Mucosa of gallbladder (tissue), 1 donor: ENCODE results near the gene LEMD2. TPM values are rescaled to one million over a fixed set of nuclear protein-coding genes. Genes with fewer than 3 reads are reported as not detected.

Experiments
- total RNA-seq: library from RNA; stranded (reverse); gene quantifications from one replicate; pipeline ENCODE4 v1.2.1, GENCODE V29; 2021
- donor health status: DM: no; HTN: no; CAD: no.

The LEMD2 gene
- total RNA-seq, 1 donor from 2014 or later, result 68.4 TPM

Other genes starting within 250 kb of the LEMD2 start
- 28.2 TPM for gene BAK1, start 208.9 kb downstream of the LEMD2 start, total RNA-seq
- gene ITPR3, start 167.8 kb downstream of the LEMD2 start, total RNA-seq, result 104 TPM
- gene UQCC2, start 77.4 kb downstream of the LEMD2 start, total RNA-seq, result 44.3 TPM
- 0.26 TPM for gene IP6K3, start 42.2 kb downstream of the LEMD2 start, total RNA-seq
- gene MLN, start 14.9 kb upstream of the LEMD2 start, total RNA-seq, result not detected